Vagina (tissue), 2 donors: ENCODE measurements around the gene CASP10. TPM values are rescaled to one million over a fixed set of nuclear protein-coding genes. Genes with fewer than 3 reads are reported as not detected.

ENCODE experiments used
- DNase-seq, 2 donors: peaks; one replicate each; pipeline ENCODE4 v3.0.0-alpha.2; 2017; ENCODE audit errors: extremely low spot score in 2 of 2
- H3K27ac ChIP-seq: fragments of 200-600 bp; sonication (generic); one replicate; pipeline ENCODE4 v1.5.1; 2019
- H3K27me3 ChIP-seq: fragments of 200-600 bp; sonication (generic); one replicate; pipeline ENCODE4 v1.5.1; 2019
- H3K36me3 ChIP-seq, 2 donors: fragments of 200-600 bp; sonication (generic); one replicate each; pipeline ENCODE4 v1.5.1; 2017 to 2019
- H3K4me1 ChIP-seq: fragments of 200-600 bp; sonication (generic); one replicate; pipeline ENCODE4 v1.5.1; 2019
- H3K4me3 ChIP-seq, 2 donors: fragments of 200-600 bp; sonication (generic); 1 replicate in 1 of 2; 2 replicates in 1 of 2; pipeline ENCODE4 v1.5.1; 2016 to 2019
- H3K9me3 ChIP-seq: fragments of 200-600 bp; sonication (generic); one replicate; pipeline ENCODE4 v1.5.1; 2019
- CTCF ChIP-seq, 3 experiments: fragments of 450-650 bp in 2 of 3; fragments of 200-600 bp in 1 of 3; sonication (generic) in 1 of 3; IDR thresholded peaks; one replicate each; pipeline ENCODE4 v1.5.1; 2017 to 2019; ENCODE audit warnings: antibody characterized with exemption in 3 of 3, mild to moderate bottlenecking in 2 of 3, moderate library complexity in 2 of 3
- POLR2A ChIP-seq, 2 donors: fragments of 450-650 bp; IDR thresholded peaks; one replicate each; pipeline ENCODE4 v1.6.1; 2017; ENCODE audit warnings: antibody characterized with exemption in 2 of 2, mild to moderate bottlenecking in 2 of 2, moderate library complexity in 2 of 2
- POLR2AphosphoS5 ChIP-seq, 2 donors: sonication (generic); formaldehyde crosslinking; IDR thresholded peaks; one replicate each; pipeline ENCODE4 v1.9.0; 2017; ENCODE audit warnings: antibody characterized with exemption in 2 of 2, mild to moderate bottlenecking in 2 of 2, low read depth in 1 of 2; ENCODE audit not compliant: insufficient read depth in 1 of 2
- intact Hi-C: fragments of 100-400 bp; cut with DNase I; formaldehyde crosslinking; loops from one replicate; pipeline ENCODE4 v1.15.1; 2023
- total RNA-seq: library from RNA; depleted of rRNA; stranded (reverse); fragments of >200 nt; gene quantifications from one replicate; pipeline ENCODE4 v1.2.3, GENCODE V29; 2016

The CASP10 gene
- total RNA-seq, 1 donor from 2014 or later: 8.3 TPM

- no peak for DNase-seq
- H3K4me1 ChIP-seq: peaks cover 25% of the 10 kb centered on the region
- TF ChIP-seq POLR2AphosphoS5 (IDR thresholded peaks at IDR 0.05; ENCODE audit: insufficient read depth in 1 of 2, low read depth in 1 of 2) (no peak), POLR2A (IDR thresholded peaks at IDR 0.05) (no peak), CTCF (IDR thresholded peaks at IDR 0.05) (no peak)
- H3K36me3 ChIP-seq: peaks cover 0 to 63% of the 10 kb centered on the region in 2 donors
- H3K27me3 ChIP-seq: no peaks in the 10 kb centered on the region
- no peak overlapping the region for H3K4me3 ChIP-seq
- no peaks in the 10 kb centered on the region for H3K9me3 ChIP-seq
- intact Hi-C loops: loop anchor here (5.0 kb wide), 1 partner anchor 35 kb away; the partner anchor contains the start of gene CFLAR
- H3K27ac ChIP-seq: peak overlapping the region; percentile 74
Observed at GRCh38 chr2:201152517-201152916, 30.4 kb upstream of the CASP10 start.

- intact Hi-C loops: loop anchor here (5.0 kb wide), 1 partner anchor 36 kb away; the partner anchor contains the start of gene CFLAR
- TF ChIP-seq POLR2AphosphoS5 (IDR thresholded peaks at IDR 0.05; ENCODE audit: insufficient read depth in 1 of 2, low read depth in 1 of 2): no peak
- Histone ChIP-seq H3K27me3 (no peaks in the 10 kb centered on the region), H3K4me3 (no peak overlapping the region), H3K36me3 (peaks cover 0 to 68% of the 10 kb centered on the region in 2 donors), H3K4me1 (peaks cover 32% of the 10 kb centered on the region), H3K9me3 (no peaks in the 10 kb centered on the region), H3K27ac (peak overlapping the region; percentile 74)
- DNase-seq: peak in 1 of 2 donors; percentile 6
Observed at GRCh38 chr2:201152999-201153815, 29.7 kb upstream of the CASP10 start.

DNA sequence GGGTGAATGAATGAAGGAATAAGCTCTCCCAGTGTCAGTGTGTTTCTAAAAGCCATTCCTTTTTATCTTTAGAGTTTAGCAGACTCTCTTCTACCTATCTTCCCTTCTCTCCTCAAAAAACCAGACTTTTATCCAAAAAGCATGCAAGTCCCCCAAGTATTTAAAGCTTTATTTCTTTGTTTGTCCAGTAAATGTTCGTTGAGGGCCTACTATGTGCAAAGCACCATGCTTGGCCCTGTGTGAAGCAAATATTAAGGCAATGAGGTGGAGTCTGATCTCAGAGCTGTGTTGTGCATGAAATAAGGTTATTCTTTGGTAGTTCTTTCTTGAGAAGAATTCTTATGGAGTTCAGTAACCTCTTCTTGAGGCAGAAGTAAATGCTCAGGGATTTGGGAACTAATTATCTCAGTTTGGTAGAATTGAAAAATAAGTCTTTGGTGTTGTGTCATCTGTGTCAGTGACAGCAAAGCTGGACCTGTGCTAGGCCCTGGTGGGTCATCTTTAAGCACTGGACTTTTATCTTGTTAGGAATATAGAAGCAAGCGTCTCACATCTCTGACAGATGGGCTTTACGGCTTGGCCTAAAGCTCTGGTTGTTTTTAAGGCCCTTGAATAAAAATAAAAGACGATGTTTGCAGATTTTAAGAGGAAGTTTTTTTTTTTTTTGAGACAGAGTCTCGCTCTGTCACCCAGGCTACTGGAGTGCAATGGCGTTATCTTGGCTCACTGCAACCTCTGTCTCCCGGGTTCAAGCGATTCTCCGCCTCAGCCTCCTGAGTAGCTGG, 28.1 kb upstream of the CASP10 start:
- H3K27me3 ChIP-seq: no peaks in the 10 kb centered on the region
- peak in 1 of 2 donors; percentile 10 for DNase-seq
- no peak overlapping the region for H3K27ac ChIP-seq
- no peak overlapping the region for H3K4me3 ChIP-seq
- TF ChIP-seq POLR2AphosphoS5 (IDR thresholded peaks at IDR 0.05; ENCODE audit: insufficient read depth in 1 of 2, low read depth in 1 of 2): no peak
- no peak for TF ChIP-seq CTCF (IDR thresholded peaks at IDR 0.05)
- TF ChIP-seq POLR2A (IDR thresholded peaks at IDR 0.05): no peak
- peaks cover 36% of the 10 kb centered on the region for H3K4me1 ChIP-seq
- no peaks in the 10 kb centered on the region for H3K9me3 ChIP-seq
- intact Hi-C loops: loop anchor here (5.0 kb wide), 1 partner anchor 38 kb away; the partner anchor contains the start of gene CFLAR
- peaks cover 0 to 70% of the 10 kb centered on the region in 2 donors for H3K36me3 ChIP-seq

- intact Hi-C loops: no loop called here
- no peak overlapping the region for H3K4me3 ChIP-seq
- peaks cover 7 to 69% of the 10 kb centered on the region in 2 donors for H3K36me3 ChIP-seq
- no peak for TF ChIP-seq POLR2A (IDR thresholded peaks at IDR 0.05)
- TF ChIP-seq CTCF (IDR thresholded peaks at IDR 0.05): no peak
- no peak for TF ChIP-seq POLR2AphosphoS5 (IDR thresholded peaks at IDR 0.05; ENCODE audit: insufficient read depth in 1 of 2, low read depth in 1 of 2)
- H3K27ac ChIP-seq: no peak overlapping the region
- H3K4me1 ChIP-seq: peaks cover 24% of the 10 kb centered on the region
- H3K9me3 ChIP-seq: no peaks in the 10 kb centered on the region
- DNase-seq: no peak
- no peaks in the 10 kb centered on the region for H3K27me3 ChIP-seq
Observed at GRCh38 chr2:201156036-201156435, 26.9 kb upstream of the CASP10 start.

- Histone ChIP-seq H3K27me3 (no peaks in the 10 kb centered on the region), H3K36me3 (peaks cover 7 to 75% of the 10 kb centered on the region in 2 donors), H3K9me3 (no peaks in the 10 kb centered on the region), H3K4me3 (no peak overlapping the region), H3K4me1 (peaks cover 18% of the 10 kb centered on the region), H3K27ac (peak overlapping the region; percentile 65)
- intact Hi-C loops: no loop called here
- peak in 1 of 2 donors; percentile 6 for DNase-seq
- no peak for TF ChIP-seq CTCF (IDR thresholded peaks at IDR 0.05)
- TF ChIP-seq POLR2A (IDR thresholded peaks at IDR 0.05): no peak
- TF ChIP-seq POLR2AphosphoS5 (IDR thresholded peaks at IDR 0.05; ENCODE audit: insufficient read depth in 1 of 2, low read depth in 1 of 2): no peak
Observed at GRCh38 chr2:201156640-201157039, 26.3 kb upstream of the CASP10 start.
